Adipose tissue (tissue), 3 donors: ENCODE data around the gene FDXACB1. TPM values are rescaled to one million over a fixed set of nuclear protein-coding genes. Genes with fewer than 3 reads are reported as not detected.

Source experiments
- H3K27ac ChIP-seq: one replicate; pipeline ENCODE4 v1.5.1; 2013; ENCODE audit warnings: low read depth, low read length
- WGBS, 3 donors: extraction: QIAGEN DNeasy Blood & Tissue Kit; methylation state at CpG; one replicate each; pipeline ENCODE4 v1.1.7; 2013; 5-methylcytosine and 5-hydroxymethylcytosine counted together
- polyA plus RNA-seq, 3 donors: library from polyadenylated mRNA; stranded (reverse); fragments of 200-250 nt; gene quantifications; one replicate each; pipeline ENCODE4 v1.2.3, GENCODE V29; 2013
- donor health status: healthy with polysubstance abuse.
- donor health status: Bipolar disorder and iron deficiency.
- donor health status: healthy.

Gene FDXACB1
- polyA plus RNA-seq, 3 donors: 0.89 to 1.8 (median 1.5) TPM

DNA sequence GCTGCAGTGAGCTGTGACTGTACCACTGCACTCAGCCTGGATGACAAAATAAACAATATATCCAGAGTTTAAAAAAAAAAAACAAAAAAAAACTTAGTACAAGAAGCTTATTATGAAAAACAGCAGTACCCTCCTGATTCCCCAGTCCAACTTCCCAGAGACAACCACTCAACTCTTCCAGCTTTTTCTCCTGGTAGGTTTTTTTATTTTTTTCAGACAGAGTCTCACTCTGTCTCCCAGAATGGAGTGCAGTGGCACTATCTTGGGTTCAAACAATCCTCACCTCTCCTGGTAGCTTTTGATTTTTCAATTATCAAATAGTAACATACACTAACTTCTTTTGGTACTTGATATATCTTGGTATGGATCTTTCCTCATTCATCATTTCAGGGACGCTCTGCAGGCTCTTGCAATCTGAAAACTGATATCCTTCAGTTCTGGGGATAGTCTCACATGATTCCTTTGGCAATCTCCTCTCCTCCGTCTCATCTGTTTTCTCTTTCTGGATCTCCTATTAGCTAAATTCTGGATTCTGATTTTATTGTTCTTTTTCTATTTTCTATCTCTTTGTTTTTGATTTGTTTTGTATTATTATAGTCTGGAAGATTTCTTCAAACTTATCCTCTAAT, 52.5 kb downstream of the FDXACB1 start:
- H3K27ac ChIP-seq: no peak overlapping the region
- WGBS, 3 donors: 75 to 84% (median 82%) methylated on average over 2 of the region's 2 CpGs

Other genes starting within 250 kb of the FDXACB1 start
- 10 to 100 TPM; 12.1 to 75.3 (median 18.8) TPM for gene PPP2R1B, start 112.8 kb downstream of the FDXACB1 start, polyA plus RNA-seq
- gene ALG9, start 7.6 kb downstream of the FDXACB1 start, polyA plus RNA-seq: 10 to 100 TPM; 13.2 to 39.5 (median 18.9) TPM
- 10 to 100 TPM; 21.3 to 37.8 (median 29.8) TPM for gene CFAP68, start 376 bp upstream of the FDXACB1 start, polyA plus RNA-seq
- gene CRYAB, start 32.6 kb upstream of the FDXACB1 start, polyA plus RNA-seq: 100 to 1,000 TPM; 100 to 770 (median 580) TPM
- 10 to 100 TPM in 2 of 3 donors, 1 to 10 TPM in 1; 2.0 to 32.5 (median 15.6) TPM for gene HSPB2, start 33.6 kb upstream of the FDXACB1 start, polyA plus RNA-seq
- 10 to 100 TPM in 1 of 3 donors, 1 to 10 TPM in 2; 2.7 to 22.0 (median 4.4) TPM for gene C11orf52, start 39.7 kb upstream of the FDXACB1 start, polyA plus RNA-seq
- gene DIXDC1, start 58.2 kb upstream of the FDXACB1 start, polyA plus RNA-seq: 10 to 100 TPM in 2 of 3 donors, 1 to 10 TPM in 1; 4.9 to 45.3 (median 24.4) TPM
- 10 to 100 TPM; 12.4 to 67.8 (median 29.4) TPM for gene DLAT, start 146.2 kb upstream of the FDXACB1 start, polyA plus RNA-seq
- gene PIH1D2, start 194.9 kb upstream of the FDXACB1 start, polyA plus RNA-seq: 1 to 10 TPM in 1 of 3 donors, under 1 TPM in 2; 0.76 to 1.3 (median 0.86) TPM
- 10 to 100 TPM; 11.9 to 12.8 (median 11.9) TPM for gene NKAPD1, start 195.1 kb upstream of the FDXACB1 start, polyA plus RNA-seq
- 100 to 1,000 TPM in 2 of 3 donors, 10 to 100 TPM in 1; 45.3 to 118 (median 118) TPM for gene TIMM8B, start 207.6 kb upstream of the FDXACB1 start, polyA plus RNA-seq
- gene SDHD, start 207.7 kb upstream of the FDXACB1 start, polyA plus RNA-seq: 100 to 1,000 TPM in 2 of 3 donors, 10 to 100 TPM in 1; 62.5 to 170 (median 133) TPM